ENCODE data around the gene RAG2. TPM values are rescaled to one million over a fixed set of nuclear protein-coding genes. Genes with fewer than 3 reads are reported as not detected.

Gene RAG2
- total RNA-seq, 1 experiment from 2014 or later, result 0.10 TPM

DNA sequence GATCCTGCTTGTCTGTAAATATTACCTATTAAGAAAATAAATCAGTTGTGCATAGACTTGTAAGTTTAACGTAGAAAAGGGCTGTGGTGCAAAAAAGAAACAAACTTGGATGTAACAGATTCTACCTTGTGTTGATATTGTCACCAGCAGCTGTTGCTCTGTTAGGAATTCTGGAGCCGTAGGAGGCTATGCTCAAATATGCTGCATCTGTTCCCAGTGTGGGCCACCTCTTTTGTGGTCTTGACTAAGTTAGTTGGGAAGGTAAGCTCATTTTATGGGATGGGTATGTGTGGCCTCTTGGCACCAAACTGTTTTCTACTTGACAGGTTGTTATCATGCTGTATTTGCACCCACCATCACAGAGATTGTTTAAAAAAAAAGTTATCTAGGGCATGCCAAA lies 29.4 kb upstream of the RAG2 start:
- H3K36me3 ChIP-seq (ENCODE audit: control insufficient read depth, insufficient read depth, low read length), result no peaks in the 10 kb centered on the region
- ATAC-seq (no peak), DNase-seq (ENCODE audit: low read depth, low spot score) (no peak)
- TF ChIP-seq, protein P1, sequence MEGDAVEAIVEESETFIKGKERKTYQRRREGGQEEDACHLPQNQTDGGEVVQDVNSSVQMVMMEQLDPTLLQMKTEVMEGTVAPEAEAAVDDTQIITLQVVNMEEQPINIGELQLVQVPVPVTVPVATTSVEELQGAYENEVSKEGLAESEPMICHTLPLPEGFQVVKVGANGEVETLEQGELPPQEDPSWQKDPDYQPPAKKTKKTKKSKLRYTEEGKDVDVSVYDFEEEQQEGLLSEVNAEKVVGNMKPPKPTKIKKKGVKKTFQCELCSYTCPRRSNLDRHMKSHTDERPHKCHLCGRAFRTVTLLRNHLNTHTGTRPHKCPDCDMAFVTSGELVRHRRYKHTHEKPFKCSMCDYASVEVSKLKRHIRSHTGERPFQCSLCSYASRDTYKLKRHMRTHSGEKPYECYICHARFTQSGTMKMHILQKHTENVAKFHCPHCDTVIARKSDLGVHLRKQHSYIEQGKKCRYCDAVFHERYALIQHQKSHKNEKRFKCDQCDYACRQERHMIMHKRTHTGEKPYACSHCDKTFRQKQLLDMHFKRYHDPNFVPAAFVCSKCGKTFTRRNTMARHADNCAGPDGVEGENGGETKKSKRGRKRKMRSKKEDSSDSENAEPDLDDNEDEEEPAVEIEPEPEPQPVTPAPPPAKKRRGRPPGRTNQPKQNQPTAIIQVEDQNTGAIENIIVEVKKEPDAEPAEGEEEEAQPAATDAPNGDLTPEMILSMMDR (IDR thresholded peaks at IDR 0.05), result no peak
- TF ChIP-seq TCF7L2 (IDR thresholded peaks at IDR 0.05; ENCODE audit: low read depth, low read length) (no peak), POLR2AphosphoS5 (IDR thresholded peaks at IDR 0.05; ENCODE audit: low read depth, low read length) (no peak)
- TF ChIP-seq, protein P2, sequence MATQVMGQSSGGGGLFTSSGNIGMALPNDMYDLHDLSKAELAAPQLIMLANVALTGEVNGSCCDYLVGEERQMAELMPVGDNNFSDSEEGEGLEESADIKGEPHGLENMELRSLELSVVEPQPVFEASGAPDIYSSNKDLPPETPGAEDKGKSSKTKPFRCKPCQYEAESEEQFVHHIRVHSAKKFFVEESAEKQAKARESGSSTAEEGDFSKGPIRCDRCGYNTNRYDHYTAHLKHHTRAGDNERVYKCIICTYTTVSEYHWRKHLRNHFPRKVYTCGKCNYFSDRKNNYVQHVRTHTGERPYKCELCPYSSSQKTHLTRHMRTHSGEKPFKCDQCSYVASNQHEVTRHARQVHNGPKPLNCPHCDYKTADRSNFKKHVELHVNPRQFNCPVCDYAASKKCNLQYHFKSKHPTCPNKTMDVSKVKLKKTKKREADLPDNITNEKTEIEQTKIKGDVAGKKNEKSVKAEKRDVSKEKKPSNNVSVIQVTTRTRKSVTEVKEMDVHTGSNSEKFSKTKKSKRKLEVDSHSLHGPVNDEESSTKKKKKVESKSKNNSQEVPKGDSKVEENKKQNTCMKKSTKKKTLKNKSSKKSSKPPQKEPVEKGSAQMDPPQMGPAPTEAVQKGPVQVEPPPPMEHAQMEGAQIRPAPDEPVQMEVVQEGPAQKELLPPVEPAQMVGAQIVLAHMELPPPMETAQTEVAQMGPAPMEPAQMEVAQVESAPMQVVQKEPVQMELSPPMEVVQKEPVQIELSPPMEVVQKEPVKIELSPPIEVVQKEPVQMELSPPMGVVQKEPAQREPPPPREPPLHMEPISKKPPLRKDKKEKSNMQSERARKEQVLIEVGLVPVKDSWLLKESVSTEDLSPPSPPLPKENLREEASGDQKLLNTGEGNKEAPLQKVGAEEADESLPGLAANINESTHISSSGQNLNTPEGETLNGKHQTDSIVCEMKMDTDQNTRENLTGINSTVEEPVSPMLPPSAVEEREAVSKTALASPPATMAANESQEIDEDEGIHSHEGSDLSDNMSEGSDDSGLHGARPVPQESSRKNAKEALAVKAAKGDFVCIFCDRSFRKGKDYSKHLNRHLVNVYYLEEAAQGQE (IDR thresholded peaks at IDR 0.05; ENCODE audit: insufficient read depth in 1 of 2, low read depth in 2 of 2, low read length in 1 of 2), result no peak
- in situ Hi-C loops (cut with HindIII; ENCODE audit: low pct_unique_long_range_greater_than_20kb, low sequenced_read_pairs), result no loop called here
- ChIA-PET CTCF (no interaction called here), POLR2A (no interaction called here)
- intact Hi-C loops (cut with micrococcal nuclease; ENCODE audit: unreplicated experiment), result no loop called here
- no peaks in the 10 kb centered on the region for H3K27me3 ChIP-seq (ENCODE audit: control insufficient read depth, insufficient read depth, low read length)
- H3K4me3 ChIP-seq (ENCODE audit: low read depth in 2 of 2, low read length in 2 of 2), result no peak overlapping the region
- H3K9me3 ChIP-seq (ENCODE audit: control insufficient read depth, insufficient read depth, low read depth, low read length), result no peaks in the 10 kb centered on the region
- no peak overlapping the region for H3K27ac ChIP-seq (ENCODE audit: low read length)
- no TSS peak for BruUV-seq (replicated peaks)
- peaks cover 6% of the 10 kb centered on the region; the same call in 1 of the 2 replicates for H3K4me1 ChIP-seq (ENCODE audit: control insufficient read depth, insufficient read depth, low read length)

DNA sequence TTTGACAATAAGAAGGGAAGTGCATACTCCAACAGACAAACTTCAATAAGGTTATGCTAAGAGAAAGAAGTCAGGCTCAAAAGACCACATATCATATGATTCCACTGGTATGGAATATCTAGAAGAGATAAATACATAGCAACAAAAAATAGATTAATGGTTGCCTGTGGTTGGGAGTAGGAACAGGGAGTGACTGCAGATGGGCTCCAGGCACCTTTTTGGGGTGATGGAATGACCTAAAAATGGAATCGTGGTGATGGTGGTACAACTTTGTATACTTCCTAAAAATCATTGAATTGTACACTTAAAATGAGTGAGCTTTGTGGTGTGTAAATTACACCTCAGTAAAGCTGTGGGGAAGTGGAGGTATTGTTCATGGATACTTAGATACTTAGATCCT lies 29.0 kb upstream of the RAG2 start:
- Histone ChIP-seq H3K9me3 (ENCODE audit: control insufficient read depth, insufficient read depth, low read depth, low read length) (no peaks in the 10 kb centered on the region), H3K4me3 (ENCODE audit: low read depth in 2 of 2, low read length in 2 of 2) (no peak overlapping the region), H3K27ac (ENCODE audit: low read length) (no peak overlapping the region), H3K36me3 (ENCODE audit: control insufficient read depth, insufficient read depth, low read length) (no peaks in the 10 kb centered on the region), H3K4me1 (ENCODE audit: control insufficient read depth, insufficient read depth, low read length) (peaks cover 6% of the 10 kb centered on the region; the same call in 1 of the 2 replicates), H3K27me3 (ENCODE audit: control insufficient read depth, insufficient read depth, low read length) (no peaks in the 10 kb centered on the region)
- ChIA-PET CTCF (no interaction called here), POLR2A (no interaction called here)
- no TSS peak for BruUV-seq (replicated peaks)
- DNase-seq (ENCODE audit: low read depth, low spot score) (no peak), ATAC-seq (no peak)
- in situ Hi-C loops (cut with HindIII; ENCODE audit: low pct_unique_long_range_greater_than_20kb, low sequenced_read_pairs), result no loop called here
- no peak for TF ChIP-seq SIN3A (IDR thresholded peaks at IDR 0.05; ENCODE audit: borderline replicate concordance, insufficient read depth, low read depth, low read length)
- TF ChIP-seq, protein P1 (IDR thresholded peaks at IDR 0.05), result no peak
- TF ChIP-seq, protein P2 (IDR thresholded peaks at IDR 0.05; ENCODE audit: insufficient read depth in 1 of 2, low read depth in 2 of 2, low read length in 1 of 2), result no peak
- intact Hi-C loops (cut with micrococcal nuclease; ENCODE audit: unreplicated experiment), result no loop called here
